HG03432 (cell line): ENCODE results near the gene STRBP.
"Not testable (repeated sequence)": the region's sequence is repeated elsewhere in the genome, so short reads cannot be mapped to it uniquely, and the experiment has no call there.

Source experiments
- ATAC-seq: cut with Tn5 transposase; IDR thresholded peaks from one replicate; pipeline ENCODE4 v1.9.1; 2021; ENCODE audit warnings: mild to moderate bottlenecking, moderate library complexity; ENCODE audit not compliant: unreplicated experiment

Gene STRBP

DNA sequence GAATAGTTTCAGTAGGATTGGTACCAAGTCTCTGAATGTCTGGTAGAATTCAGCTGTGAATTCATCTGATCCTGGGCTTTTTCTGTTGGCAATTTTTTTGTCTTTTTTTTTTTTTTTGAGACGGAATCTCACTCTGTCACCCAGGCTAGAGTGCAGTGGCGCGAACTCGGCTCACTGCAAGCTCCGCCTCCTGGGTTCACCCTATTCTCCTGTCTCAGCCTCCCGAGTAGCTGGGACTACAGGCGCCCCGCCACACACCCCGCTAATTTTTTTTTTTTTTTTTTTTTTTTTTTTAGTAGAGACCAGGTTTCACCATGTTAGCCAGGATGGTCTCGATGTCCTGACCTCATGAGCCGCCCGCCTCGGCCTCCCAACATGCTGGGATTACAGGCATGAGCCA, 67.9 kb downstream of the STRBP start:
- not testable (repeated sequence) for ATAC-seq

DNA sequence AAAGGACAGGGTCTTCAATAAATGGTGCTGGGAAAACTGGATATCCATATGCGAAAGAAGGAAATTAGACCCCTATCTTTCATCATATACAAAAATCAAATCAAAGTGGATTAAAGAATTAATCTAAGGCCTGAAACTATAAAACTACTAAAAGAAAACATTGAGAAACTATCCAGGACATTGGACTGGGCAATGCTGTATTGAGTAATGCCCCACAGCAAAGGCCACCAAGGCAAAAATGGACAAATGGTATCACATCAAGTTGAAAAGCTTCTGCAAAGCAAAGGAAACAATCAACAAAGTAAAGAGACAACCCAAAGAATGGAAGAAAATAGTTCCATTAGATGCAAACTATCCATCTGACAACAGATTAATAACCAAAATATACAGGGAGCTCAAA, 72.3 kb downstream of the STRBP start:
- no peak for ATAC-seq

GRCh38 chr9:123194023-123194422, 74.4 kb downstream of the STRBP start:
- no peak for ATAC-seq

DNA sequence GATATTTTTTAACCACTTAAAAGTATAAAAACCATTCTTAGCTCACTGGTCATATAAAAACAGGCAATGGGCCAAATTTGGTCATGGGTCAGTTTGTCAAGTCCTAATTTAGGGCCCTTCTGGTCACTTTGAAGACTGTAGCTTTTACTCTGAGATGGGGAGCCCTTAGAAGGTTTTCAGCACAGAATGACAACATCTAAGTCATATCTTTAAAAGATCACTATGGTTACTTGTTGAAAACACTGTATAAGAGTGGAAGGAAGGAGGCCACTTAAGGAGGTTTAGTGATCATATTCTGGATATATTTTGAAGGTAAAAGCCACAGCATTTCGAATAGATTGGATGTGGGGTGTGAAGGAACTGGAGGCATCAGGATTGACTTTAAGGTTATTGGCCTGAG, 76.7 kb downstream of the STRBP start:
- ATAC-seq = no peak

GRCh38 chr9:123191260-123191659, 77.1 kb downstream of the STRBP start:
- no peak for ATAC-seq

DNA sequence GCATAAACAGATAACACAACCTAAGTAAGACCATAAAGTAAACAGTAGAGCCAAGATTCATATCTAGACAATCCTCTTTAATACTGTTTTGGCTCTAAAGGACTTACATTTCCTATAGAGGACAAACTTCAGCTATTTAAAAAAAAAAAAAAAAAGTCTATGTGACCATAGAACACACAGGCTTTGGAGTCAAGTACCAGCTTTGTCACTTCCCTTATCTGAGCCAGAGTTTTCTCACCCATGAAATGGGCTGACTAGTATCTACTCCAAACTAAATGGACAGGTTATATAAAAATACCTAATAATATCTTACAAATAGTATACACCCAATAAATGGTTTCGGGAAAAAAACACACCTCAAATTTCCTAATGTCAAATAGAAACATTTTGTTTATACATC, 81.3 kb downstream of the STRBP start:
- no peak for ATAC-seq

DNA sequence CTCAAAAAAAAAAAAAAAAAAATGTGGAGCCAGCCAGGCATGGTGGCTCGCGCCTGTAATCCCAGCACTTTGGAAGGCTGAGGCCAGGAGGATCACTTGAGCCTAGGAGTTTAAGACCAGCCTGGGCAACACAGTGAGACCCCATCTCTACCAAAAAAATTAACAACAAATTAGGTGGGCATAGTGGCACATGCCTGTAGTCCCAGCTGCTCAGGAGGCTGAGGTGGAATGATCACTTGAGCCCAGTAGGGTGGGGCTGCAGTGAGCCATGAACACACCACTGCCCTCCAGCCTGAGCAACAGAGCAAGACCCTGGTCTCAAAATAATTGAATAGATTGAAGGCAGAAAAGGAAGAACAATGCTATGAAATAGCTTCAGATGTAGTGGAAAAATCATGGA, 82.4 kb downstream of the STRBP start:
- not testable (repeated sequence) for ATAC-seq

- ATAC-seq = no peak
Observed at GRCh38 chr9:123176949-123177348, 91.4 kb downstream of the STRBP start.

DNA sequence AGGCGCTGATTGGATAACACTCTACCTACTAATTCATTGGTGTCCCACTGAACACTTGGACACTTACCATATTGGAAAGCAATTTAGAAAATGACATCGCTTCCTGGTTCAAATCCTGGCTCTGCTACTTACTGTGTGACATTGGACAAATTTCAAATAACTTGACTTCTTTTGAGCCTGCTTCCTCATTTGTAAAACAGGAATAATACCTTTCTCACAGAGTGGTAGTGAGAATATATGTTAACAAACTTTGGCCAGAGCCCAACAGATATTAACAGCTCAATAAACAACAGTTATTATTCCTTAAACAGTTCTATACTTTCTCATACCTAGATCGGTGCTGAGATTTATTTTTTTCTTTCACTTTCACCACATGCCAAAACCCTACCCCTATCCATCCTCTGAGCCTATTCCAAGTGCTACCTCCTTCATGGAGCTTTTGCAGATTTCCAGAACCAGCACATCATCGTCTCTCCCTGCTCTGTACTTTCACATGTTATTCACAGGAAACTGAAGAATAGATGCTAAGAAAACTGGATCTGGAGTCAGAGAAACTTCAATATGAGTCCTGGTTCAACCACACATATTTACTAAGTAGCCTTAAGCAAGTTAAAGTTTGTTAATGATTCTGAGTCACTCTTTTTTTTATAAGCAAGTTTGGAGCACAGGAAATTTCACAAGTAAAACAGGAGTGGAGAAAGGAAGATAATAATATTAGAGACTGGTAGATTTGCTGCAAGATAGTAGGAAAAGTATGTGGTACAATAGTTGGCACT, 92.3 kb downstream of the STRBP start:
- ATAC-seq = no peak

GRCh38 chr9:123174887-123175518, 93.4 kb downstream of the STRBP start:
- peak; percentile 92 for ATAC-seq

DNA sequence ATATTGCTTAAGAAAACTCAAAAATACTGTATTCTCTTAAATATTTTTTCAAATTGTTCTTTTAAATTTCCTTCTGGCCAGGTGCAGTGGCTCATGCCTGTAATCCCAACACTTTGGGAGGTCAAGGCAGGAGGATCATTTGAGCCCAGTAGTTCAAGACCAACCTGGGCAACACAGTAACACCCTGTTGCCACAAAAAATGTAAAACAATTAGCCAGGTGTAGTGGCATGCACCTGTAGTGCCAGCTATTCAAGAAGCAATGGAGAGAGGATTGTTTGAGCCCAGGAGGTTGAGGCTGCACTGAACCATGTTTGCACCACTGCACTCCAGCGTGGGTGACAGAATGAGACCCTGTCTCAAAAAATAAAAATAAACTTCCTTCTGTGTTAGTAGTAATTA, 94.3 kb downstream of the STRBP start:
- ATAC-seq = no peak

DNA sequence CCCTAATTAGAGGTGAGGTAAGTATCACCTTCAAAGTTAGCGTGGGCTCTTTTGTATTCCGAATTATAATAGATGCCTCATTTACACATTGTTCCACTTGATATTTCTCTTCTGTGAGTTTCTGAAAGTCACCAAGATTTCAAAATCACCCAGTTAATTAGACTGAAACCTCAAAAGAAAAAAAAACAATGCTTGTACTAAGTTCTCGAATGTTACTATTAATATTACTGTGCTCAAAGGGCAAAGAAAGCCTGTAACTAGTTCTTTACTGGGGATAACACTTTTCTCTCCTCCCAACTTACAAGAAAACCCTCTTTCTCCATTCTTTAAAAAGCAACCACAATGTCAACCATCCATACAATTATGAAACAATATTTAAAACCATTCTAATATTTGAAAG, 98.5 kb downstream of the STRBP start:
- ATAC-seq = no peak

DNA sequence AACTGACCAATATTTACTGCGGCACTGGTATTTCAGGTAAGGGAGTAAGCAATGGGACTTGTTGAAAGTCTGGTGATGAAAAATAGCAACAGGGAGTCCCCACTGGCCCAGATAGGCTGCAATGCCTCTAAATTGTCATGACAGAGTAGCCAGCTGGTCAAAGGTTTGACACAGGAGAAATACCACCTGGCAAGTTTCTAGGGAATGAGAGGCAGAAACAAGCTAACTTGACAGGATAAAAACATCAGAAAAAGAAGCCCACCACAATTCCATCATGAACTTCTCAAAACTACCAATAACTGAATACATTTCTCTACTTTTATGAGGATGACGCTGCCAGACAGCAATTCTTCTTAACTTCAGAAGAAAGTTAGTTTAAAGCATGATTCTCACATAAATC, 99.8 kb downstream of the STRBP start:
- ATAC-seq = no peak

DNA sequence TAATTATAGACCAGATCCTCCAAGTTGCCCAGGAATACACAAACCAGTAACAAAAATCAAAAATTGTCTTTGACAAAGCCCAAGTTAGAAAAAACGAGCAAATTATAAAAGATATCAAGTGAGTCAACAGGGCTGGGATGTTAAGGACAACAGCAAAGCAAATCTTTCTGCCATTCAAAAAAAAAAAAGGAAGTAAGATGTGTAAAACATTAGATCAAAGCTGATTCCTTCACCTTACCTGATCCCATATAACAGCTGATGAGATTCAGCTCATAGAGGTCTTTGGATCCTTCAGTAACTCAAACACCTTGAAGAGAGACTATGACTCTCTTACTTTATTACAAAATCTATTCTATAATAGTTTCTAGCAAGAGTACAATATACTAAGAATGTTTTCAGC, 100.9 kb downstream of the STRBP start:
- no peak for ATAC-seq

GRCh38 chr9:123165813-123166212, 102.6 kb downstream of the STRBP start:
- ATAC-seq = no peak

DNA sequence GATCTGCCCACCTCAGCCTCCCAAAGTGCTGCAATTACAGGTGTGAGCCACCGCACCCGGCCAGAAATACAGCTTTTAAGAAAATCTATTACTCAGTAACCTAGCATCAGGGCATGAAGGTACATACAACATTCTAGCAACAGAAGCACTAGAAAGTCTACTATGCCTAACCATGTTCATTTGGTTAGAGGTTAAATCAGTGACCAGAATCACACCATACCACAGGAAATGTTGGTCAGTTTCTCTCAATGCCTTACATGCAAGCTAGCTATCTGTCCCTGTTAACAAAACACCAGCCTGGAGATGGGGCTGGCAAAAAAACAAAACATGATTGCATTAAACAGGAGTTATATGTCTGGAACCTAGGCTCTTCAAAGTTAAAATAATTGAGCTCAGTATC, 104.1 kb downstream of the STRBP start:
- no peak for ATAC-seq

GRCh38 chr9:123162791-123163345, 105.5 kb downstream of the STRBP start:
- ATAC-seq = no peak

- ATAC-seq = no peak
Observed at GRCh38 chr9:123162360-123162759, 106.0 kb downstream of the STRBP start.

- no peak for ATAC-seq
Observed at GRCh38 chr9:123157221-123157620, 111.2 kb downstream of the STRBP start.

GRCh38 chr9:123150708-123151503, 117.5 kb downstream of the STRBP start:
- ATAC-seq = no peak

DNA sequence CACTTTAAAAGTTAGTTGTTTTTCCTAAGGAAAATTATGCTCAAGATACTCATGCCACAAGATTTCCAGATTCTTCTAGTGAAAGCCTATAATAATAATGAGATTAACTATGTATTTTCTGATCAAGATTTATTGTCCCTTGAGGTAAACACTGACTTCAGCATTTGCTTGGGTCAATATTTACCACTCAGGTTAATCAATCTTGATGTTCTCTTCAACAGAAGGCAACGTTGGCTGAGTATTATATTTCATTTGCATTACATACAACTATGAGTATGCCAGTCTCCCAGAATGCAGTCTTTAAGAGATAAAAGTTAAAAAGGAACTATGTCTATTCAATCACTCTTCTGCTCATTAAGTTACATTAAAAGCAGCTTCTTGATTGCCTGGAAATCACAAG, 119.3 kb downstream of the STRBP start:
- no peak for ATAC-seq

GRCh38 chr9:123138163-123138562, 130.2 kb downstream of the STRBP start:
- no peak for ATAC-seq
